Nephron (organoid): ENCODE measurements around the gene TMCC2.
"Not testable (repeated sequence)": the region's sequence is repeated elsewhere in the genome, so short reads cannot be mapped to it uniquely, and the experiment has no call there.

Experiments
- H3K27ac Mint-ChIP-seq, 3 experiments: 2 replicates each; pipeline ENCODE4 v1.8.0; 2020; ENCODE audit warnings: mixed read lengths in 3 of 3, mild to moderate bottlenecking in 2 of 3, moderate library complexity in 1 of 3
- H3K27me3 Mint-ChIP-seq: 2 replicates; pipeline ENCODE4 v1.8.0; 2021; ENCODE audit warnings: low read depth, mild to moderate bottlenecking, moderate library complexity, mixed read lengths
- H3K36me3 Mint-ChIP-seq: 2 replicates; pipeline ENCODE4 v1.8.0; 2020; ENCODE audit warnings: low read depth, mixed read lengths
- H3K4me1 Mint-ChIP-seq: 2 replicates; pipeline ENCODE4 v1.8.0; 2020; ENCODE audit warnings: mixed read lengths
- H3K4me3 Mint-ChIP-seq, 3 experiments: 2 replicates each; pipeline ENCODE4 v1.8.0; 2020; ENCODE audit warnings: mild to moderate bottlenecking in 3 of 3, mixed read lengths in 3 of 3, moderate library complexity in 2 of 3
- H3K9me3 Mint-ChIP-seq: 2 replicates; pipeline ENCODE4 v1.8.0; 2020; ENCODE audit warnings: mixed read lengths
- CTCF ChIP-seq, 3 experiments: fragments of 200-600 bp; sonication (generic); IDR thresholded peaks; one replicate each; pipeline ENCODE4 v1.5.0; 2021; ENCODE audit warnings: antibody characterized with exemption in 3 of 3; ENCODE audit not compliant: unreplicated experiment in 3 of 3

Gene TMCC2

GRCh38 chr1:205232945-205233397, 5.2 kb downstream of the TMCC2 start:
- no peaks in the 10 kb centered on the region for H3K36me3 Mint-ChIP-seq
- peaks cover 5% of the 10 kb centered on the region for H3K27me3 Mint-ChIP-seq
- peaks cover 66% of the 10 kb centered on the region for H3K4me1 Mint-ChIP-seq
- no peak for TF ChIP-seq CTCF (IDR thresholded peaks at IDR 0.05; ENCODE audit: unreplicated experiment in 3 of 3)
- H3K4me3 Mint-ChIP-seq: no peak overlapping the region
- H3K27ac Mint-ChIP-seq: no peak overlapping the region
- no peaks in the 10 kb centered on the region for H3K9me3 Mint-ChIP-seq

- not testable (repeated sequence) for H3K27ac Mint-ChIP-seq, H3K27me3 Mint-ChIP-seq, H3K4me3 Mint-ChIP-seq, H3K9me3 Mint-ChIP-seq, H3K36me3 Mint-ChIP-seq
- peaks cover 73% of the 10 kb centered on the region for H3K4me1 Mint-ChIP-seq
Observed at GRCh38 chr1:205233986-205234385, 6.2 kb downstream of the TMCC2 start.

- Mint-ChIP-seq H3K27me3 (no peaks in the 10 kb centered on the region), H3K4me1 (peaks cover 76% of the 10 kb centered on the region), H3K4me3 (no peak overlapping the region), H3K27ac (peak overlapping the region in 1 of 3 experiments; percentile 74), H3K9me3 (no peaks in the 10 kb centered on the region), H3K36me3 (no peaks in the 10 kb centered on the region)
- no peak for TF ChIP-seq CTCF (IDR thresholded peaks at IDR 0.05; ENCODE audit: unreplicated experiment in 3 of 3)
Observed at GRCh38 chr1:205235951-205236350, 8.2 kb downstream of the TMCC2 start.

GRCh38 chr1:205236526-205236925, 8.8 kb downstream of the TMCC2 start:
- no peaks in the 10 kb centered on the region for H3K27me3 Mint-ChIP-seq
- H3K27ac Mint-ChIP-seq: peak overlapping the region in 2 of 3 experiments; percentile 15 to 74
- peaks cover 81% of the 10 kb centered on the region for H3K4me1 Mint-ChIP-seq
- no peaks in the 10 kb centered on the region for H3K9me3 Mint-ChIP-seq
- TF ChIP-seq CTCF (IDR thresholded peaks at IDR 0.05; ENCODE audit: unreplicated experiment in 3 of 3): no peak
- H3K36me3 Mint-ChIP-seq: no peaks in the 10 kb centered on the region
- peak overlapping the region in 1 of 3 experiments; percentile 1 for H3K4me3 Mint-ChIP-seq

- peak overlapping the region in 2 of 3 experiments; percentile 15 to 74 for H3K27ac Mint-ChIP-seq
Observed at GRCh38 chr1:205236951-205237475, 9.3 kb downstream of the TMCC2 start.

More at GRCh38 chr1:205236951-205237475, 9.3 kb downstream of the TMCC2 start:
- H3K27me3 Mint-ChIP-seq: no peaks in the 10 kb centered on the region
- no peaks in the 10 kb centered on the region for H3K9me3 Mint-ChIP-seq
- H3K4me1 Mint-ChIP-seq: peaks cover 76% of the 10 kb centered on the region
- H3K4me3 Mint-ChIP-seq: no peak overlapping the region
- no peaks in the 10 kb centered on the region for H3K36me3 Mint-ChIP-seq
- TF ChIP-seq CTCF (IDR thresholded peaks at IDR 0.05; ENCODE audit: unreplicated experiment in 3 of 3): no peak
